ENCODE measurements around the gene MAPK14. TPM values are rescaled to one million over a fixed set of nuclear protein-coding genes. Genes with fewer than 3 reads are reported as not detected.
A peak's percentile ranks its signal among the peaks of the same experiment; 100 is the strongest.
"Not testable (repeated sequence)": the region's sequence is repeated elsewhere in the genome, so short reads cannot be mapped to it uniquely, and the experiment has no call there.

Gene MAPK14
- total and polyA plus RNA-seq, 8 donors = 52.9 to 84.1 (median 68.3) TPM

GRCh38 chr6:36121787-36122494 is 94.3 kb downstream of the MAPK14 start:
- DNase-seq = no peak
- H3K4me1 ChIP-seq = peaks cover 8 to 93% of the 10 kb centered on the region in 2 donors
- TF ChIP-seq CTCF (IDR thresholded peaks at IDR 0.05) = no peak
- ATAC-seq = no peak
- no peak overlapping the region for H3K4me3 ChIP-seq
- intact Hi-C loops (cut with DNase I) = loop anchor here in 1 of 2 donors (10.0 kb wide), 1 partner anchor 73 kb away; the partner anchor contains the start of gene BRPF3
- no peaks in the 10 kb centered on the region for H3K36me3 ChIP-seq
- no peaks in the 10 kb centered on the region for H3K27me3 ChIP-seq
- H3K27ac ChIP-seq = peak overlapping the region in 1 of 2 donors; percentile 91
- no peaks in the 10 kb centered on the region for H3K9me3 ChIP-seq

DNA sequence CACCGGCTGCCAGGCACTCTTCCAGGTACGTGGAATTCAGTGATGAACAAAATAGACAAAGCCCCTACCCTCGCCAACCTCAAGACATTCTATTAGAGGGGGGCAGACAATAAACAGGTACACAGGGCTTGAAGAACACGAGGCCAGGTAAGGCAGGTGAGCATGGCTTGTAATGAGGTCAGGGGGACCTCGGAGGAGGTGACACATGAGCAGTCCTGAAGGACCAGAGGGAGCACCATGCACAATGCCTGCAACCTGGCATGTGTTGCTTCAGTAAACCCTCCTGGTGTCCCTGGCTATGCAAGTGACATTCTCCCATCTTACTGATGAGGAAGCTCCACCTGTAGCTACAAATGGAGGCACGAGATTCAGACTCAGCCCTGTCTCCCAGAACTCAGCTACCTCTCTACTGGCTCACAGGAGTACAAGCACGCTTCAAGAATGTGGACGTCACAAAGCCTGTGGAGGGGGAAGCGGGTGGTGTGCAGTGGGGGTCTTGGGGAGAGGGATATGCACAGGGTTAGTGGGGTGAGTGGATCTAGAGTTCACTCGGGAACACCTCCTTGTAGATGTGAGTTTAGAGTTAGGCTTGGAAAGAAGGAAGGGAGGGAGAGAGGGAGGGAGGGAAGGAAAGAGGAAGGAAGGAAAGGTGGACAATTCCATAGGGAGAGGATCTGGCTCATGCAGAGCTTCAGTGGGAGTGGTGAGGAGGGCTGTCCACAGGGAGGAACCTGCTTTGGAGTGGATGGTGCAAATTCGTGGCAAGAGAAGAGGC is 95.1 kb downstream of the MAPK14 start:
- intact Hi-C loops (cut with DNase I) = loop anchor here in 1 of 2 donors (10.0 kb wide), 1 partner anchor 72 kb away; the partner anchor contains the start of gene BRPF3
- H3K4me1 ChIP-seq = peaks cover 8 to 94% of the 10 kb centered on the region in 2 donors

DNA sequence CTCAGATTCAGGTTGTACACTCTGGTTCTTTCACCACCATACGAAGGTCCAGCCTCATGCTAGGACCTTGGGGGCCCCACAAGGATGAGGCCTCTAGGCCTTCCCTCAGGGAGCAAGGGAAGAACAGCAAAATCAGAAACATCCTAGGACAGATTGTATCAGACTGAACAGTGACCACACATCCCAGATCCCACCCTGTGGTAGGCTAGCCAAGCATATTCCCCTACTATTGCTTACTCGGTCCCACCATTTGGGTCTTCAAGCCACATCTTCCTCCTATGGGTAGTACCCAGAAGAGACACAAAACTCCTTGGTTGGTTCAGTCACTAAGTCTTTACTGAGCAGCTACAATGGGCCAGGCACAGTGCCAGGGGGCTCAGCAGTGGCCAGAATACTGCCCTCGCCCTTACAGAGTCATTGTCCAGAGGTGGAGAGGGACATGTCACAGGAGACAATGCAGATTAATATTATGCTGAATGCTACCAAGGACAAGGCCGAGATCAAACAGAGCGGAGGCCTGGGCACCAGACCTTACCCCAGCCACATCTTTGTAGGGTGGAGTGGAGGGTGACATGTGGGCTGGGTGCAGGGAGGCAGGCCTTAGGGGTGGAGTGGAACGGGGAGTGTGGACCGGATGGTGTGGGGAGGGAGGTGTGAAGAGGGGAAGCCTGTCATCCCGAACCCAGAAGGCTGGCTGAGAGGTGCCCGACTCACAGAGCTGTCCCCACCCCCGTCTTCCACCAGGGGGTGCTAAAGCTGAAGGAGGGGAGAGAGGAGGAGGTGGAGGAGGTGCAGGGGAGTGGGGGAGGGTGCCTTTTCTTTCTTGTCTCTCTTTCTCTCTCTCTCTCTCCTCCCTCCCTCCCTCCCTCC is 95.9 kb downstream of the MAPK14 start:
- intact Hi-C loops (cut with DNase I) = loop anchor here in 1 of 2 donors (10.0 kb wide), 1 partner anchor 71 kb away; the partner anchor contains the start of gene BRPF3
- no peaks in the 10 kb centered on the region for H3K9me3 ChIP-seq
- no peaks in the 10 kb centered on the region for H3K36me3 ChIP-seq
- no peak overlapping the region for H3K4me3 ChIP-seq
- peak overlapping the region in 1 of 2 donors; percentile 64 for H3K27ac ChIP-seq
- TF ChIP-seq CTCF (IDR thresholded peaks at IDR 0.05) = peak; percentile 45 to 79
- DNase-seq (peak; percentile 47 to 91 (median 86)), ATAC-seq (peak; percentile 72)
- H3K27me3 ChIP-seq = no peaks in the 10 kb centered on the region
- peaks cover 8 to 94% of the 10 kb centered on the region in 2 donors for H3K4me1 ChIP-seq

More for the DNA sequence above, 95.1 kb downstream of the MAPK14 start:
- no peak for ATAC-seq
- TF ChIP-seq CTCF (IDR thresholded peaks at IDR 0.05) = no peak
- no peaks in the 10 kb centered on the region for H3K36me3 ChIP-seq
- H3K27ac ChIP-seq = peak overlapping the region in 1 of 2 donors; percentile 91
- H3K27me3 ChIP-seq = no peaks in the 10 kb centered on the region
- no peak overlapping the region for H3K4me3 ChIP-seq
- no peak for DNase-seq
- H3K9me3 ChIP-seq = no peaks in the 10 kb centered on the region

- not testable (repeated sequence) for H3K36me3 ChIP-seq, ATAC-seq, H3K4me3 ChIP-seq, H3K9me3 ChIP-seq, DNase-seq, H3K27me3 ChIP-seq
- intact Hi-C loops (cut with DNase I) = loop anchor here in 1 of 2 donors (10.0 kb wide), 1 partner anchor 70 kb away; the partner anchor contains the start of gene BRPF3
- Histone ChIP-seq H3K4me1 (peaks cover 8 to 94% of the 10 kb centered on the region in 2 donors), H3K27ac (peak overlapping the region in 1 of 2 donors; percentile 41)
These were observed 96.7 kb downstream of the MAPK14 start for GRCh38 chr6:36124346-36124745.

DNA sequence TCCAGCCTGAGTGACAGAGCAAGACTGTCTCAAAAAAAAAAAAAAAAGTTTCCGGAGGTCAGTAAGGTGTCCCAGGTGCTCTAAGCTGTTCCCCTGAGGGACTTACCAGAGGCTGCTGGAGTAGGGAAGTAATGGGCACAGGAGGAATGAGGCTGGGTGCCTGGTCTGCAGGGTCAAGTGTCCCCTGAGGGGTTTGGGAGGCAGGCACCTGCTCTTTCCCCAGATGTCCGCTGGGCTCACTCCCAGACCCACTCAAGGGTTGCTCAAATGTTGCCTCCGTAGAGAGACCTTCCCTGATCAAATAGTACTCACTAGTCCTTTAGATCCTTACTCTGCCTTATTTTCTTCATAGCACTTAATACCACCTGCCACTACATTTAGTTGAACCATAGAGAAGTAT is 97.3 kb downstream of the MAPK14 start:
- intact Hi-C loops (cut with DNase I) = loop anchor here in 1 of 2 donors (10.0 kb wide), 1 partner anchor 70 kb away; the partner anchor contains the start of gene BRPF3
- H3K27me3 ChIP-seq = no peaks in the 10 kb centered on the region
- ATAC-seq = peak; percentile 34
- H3K36me3 ChIP-seq = no peaks in the 10 kb centered on the region
- DNase-seq = peak in 1 of 4 donors; percentile 71
- no peak for TF ChIP-seq CTCF (IDR thresholded peaks at IDR 0.05)
- H3K9me3 ChIP-seq = no peaks in the 10 kb centered on the region
- peaks cover 8 to 94% of the 10 kb centered on the region in 2 donors for H3K4me1 ChIP-seq
- H3K27ac ChIP-seq = peak overlapping the region in 1 of 2 donors; percentile 18
- H3K4me3 ChIP-seq = no peak overlapping the region
